ENCODE results near the gene NINL.

The NINL gene

GRCh38 chr20:25485872-25486271 is 99.5 kb downstream of the NINL start:
- H3K9me3 ChIP-seq (ENCODE audit: severe bottlenecking): no peaks in the 10 kb centered on the region
- TF ChIP-seq CTCF (IDR thresholded peaks at IDR 0.05; ENCODE audit: low read depth, low read length): no peak
- no peak overlapping the region for H3K4me3 ChIP-seq (ENCODE audit: low read depth, low read length)
- no peak overlapping the region for H3K27ac ChIP-seq
- peaks cover 62% of the 10 kb centered on the region for H3K36me3 ChIP-seq
- no peaks in the 10 kb centered on the region for H3K27me3 ChIP-seq (ENCODE audit: insufficient read depth, low read depth, severe bottlenecking)
- DNase-seq: no peak

- DNase-seq: no peak
- Histone ChIP-seq H3K9me3 (ENCODE audit: severe bottlenecking) (no peaks in the 10 kb centered on the region), H3K27ac (no peak overlapping the region), H3K27me3 (ENCODE audit: insufficient read depth, low read depth, severe bottlenecking) (no peaks in the 10 kb centered on the region), H3K36me3 (peaks cover 65% of the 10 kb centered on the region), H3K4me3 (ENCODE audit: low read depth, low read length) (no peak overlapping the region)
- no peak for TF ChIP-seq CTCF (IDR thresholded peaks at IDR 0.05; ENCODE audit: low read depth, low read length)
Observed at GRCh38 chr20:25484911-25485511, 100.3 kb downstream of the NINL start.

GRCh38 chr20:25484224-25484846 is 101.0 kb downstream of the NINL start:
- Histone ChIP-seq H3K4me3 (ENCODE audit: low read depth, low read length) (no peak overlapping the region), H3K9me3 (ENCODE audit: severe bottlenecking) (no peaks in the 10 kb centered on the region), H3K27me3 (ENCODE audit: insufficient read depth, low read depth, severe bottlenecking) (no peaks in the 10 kb centered on the region), H3K36me3 (peaks cover 67% of the 10 kb centered on the region), H3K27ac (no peak overlapping the region)
- TF ChIP-seq CTCF (IDR thresholded peaks at IDR 0.05; ENCODE audit: low read depth, low read length): no peak
- no peak for DNase-seq

- Histone ChIP-seq H3K36me3 (peaks cover 68% of the 10 kb centered on the region), H3K27me3 (ENCODE audit: insufficient read depth, low read depth, severe bottlenecking) (no peaks in the 10 kb centered on the region), H3K4me3 (ENCODE audit: low read depth, low read length) (no peak overlapping the region), H3K9me3 (ENCODE audit: severe bottlenecking) (no peaks in the 10 kb centered on the region), H3K27ac (no peak overlapping the region)
- TF ChIP-seq CTCF (IDR thresholded peaks at IDR 0.05; ENCODE audit: low read depth, low read length): no peak
- no peak for DNase-seq
Observed at GRCh38 chr20:25483431-25484132, 101.7 kb downstream of the NINL start.

- Histone ChIP-seq H3K36me3 (peaks cover 66% of the 10 kb centered on the region), H3K9me3 (ENCODE audit: severe bottlenecking) (no peaks in the 10 kb centered on the region), H3K27me3 (ENCODE audit: insufficient read depth, low read depth, severe bottlenecking) (no peaks in the 10 kb centered on the region), H3K4me3 (ENCODE audit: low read depth, low read length) (no peak overlapping the region), H3K27ac (no peak overlapping the region)
- no peak for TF ChIP-seq CTCF (IDR thresholded peaks at IDR 0.05; ENCODE audit: low read depth, low read length)
- DNase-seq: no peak
Observed at GRCh38 chr20:25481918-25482253, 103.4 kb downstream of the NINL start.

Measured in WERI-Rb-1 (cell line).